SW480 (cell line): ENCODE results near the gene IGHMBP2.

ENCODE experiments used
- DNase-seq: peaks from one replicate; pipeline ENCODE4 v3.0.0-alpha.2; 2016; ENCODE audit warnings: low spot score

The IGHMBP2 gene

GRCh38 chr11:68982134-68982533 is 78.4 kb downstream of the IGHMBP2 start:
- no peak for DNase-seq

GRCh38 chr11:68983801-68984200 is 80.1 kb downstream of the IGHMBP2 start:
- no peak for DNase-seq

GRCh38 chr11:68987211-68987610 is 83.5 kb downstream of the IGHMBP2 start:
- DNase-seq = no peak

- DNase-seq = no peak
Measured at GRCh38 chr11:68988491-68988890, 84.8 kb downstream of the IGHMBP2 start.
